ENCODE results near the gene SEC14L6.

SEC14L6 gene

DNA sequence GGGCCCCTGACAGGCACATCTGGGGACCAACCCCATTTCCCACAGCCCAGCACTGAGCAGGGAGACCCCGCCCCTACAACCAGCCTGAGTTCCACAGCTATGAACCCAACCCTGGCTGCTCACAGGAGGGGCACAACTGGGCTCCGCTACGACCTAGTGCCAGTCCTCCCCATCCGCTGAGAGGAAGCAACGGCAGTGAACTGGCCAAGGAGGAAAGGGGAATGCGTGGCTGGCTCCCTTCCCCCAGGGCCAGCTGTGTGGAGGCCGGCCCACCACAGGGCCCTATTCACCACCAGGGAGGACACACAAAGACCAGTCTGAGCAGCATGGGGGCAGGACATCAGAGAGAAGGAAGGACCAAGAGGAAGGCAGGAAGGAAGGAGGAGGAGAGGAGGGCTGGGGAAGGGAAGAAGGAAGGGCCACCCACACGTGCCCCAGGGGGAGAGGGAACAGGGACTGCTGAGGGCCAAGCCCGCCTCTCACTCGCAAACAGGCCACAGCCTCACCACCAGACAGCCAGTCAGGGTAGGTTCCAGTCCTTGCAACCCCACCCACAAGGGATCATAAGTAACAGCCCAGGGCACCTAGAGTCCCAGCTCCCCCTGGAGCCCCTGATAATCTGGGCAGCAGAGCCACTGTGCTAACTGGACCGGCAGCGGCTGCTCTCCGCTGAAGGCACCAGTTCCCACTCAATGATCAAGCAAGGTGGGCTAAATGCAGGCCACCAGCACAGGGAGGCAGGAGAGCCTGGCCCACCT, 36.4 kb upstream of the SEC14L6 start:
- TF ChIP-seq EZH2phosphoT487 (IDR thresholded peaks at IDR 0.05; ENCODE audit: borderline replicate concordance, low read length) = no peak
- TF ChIP-seq, protein P1, sequence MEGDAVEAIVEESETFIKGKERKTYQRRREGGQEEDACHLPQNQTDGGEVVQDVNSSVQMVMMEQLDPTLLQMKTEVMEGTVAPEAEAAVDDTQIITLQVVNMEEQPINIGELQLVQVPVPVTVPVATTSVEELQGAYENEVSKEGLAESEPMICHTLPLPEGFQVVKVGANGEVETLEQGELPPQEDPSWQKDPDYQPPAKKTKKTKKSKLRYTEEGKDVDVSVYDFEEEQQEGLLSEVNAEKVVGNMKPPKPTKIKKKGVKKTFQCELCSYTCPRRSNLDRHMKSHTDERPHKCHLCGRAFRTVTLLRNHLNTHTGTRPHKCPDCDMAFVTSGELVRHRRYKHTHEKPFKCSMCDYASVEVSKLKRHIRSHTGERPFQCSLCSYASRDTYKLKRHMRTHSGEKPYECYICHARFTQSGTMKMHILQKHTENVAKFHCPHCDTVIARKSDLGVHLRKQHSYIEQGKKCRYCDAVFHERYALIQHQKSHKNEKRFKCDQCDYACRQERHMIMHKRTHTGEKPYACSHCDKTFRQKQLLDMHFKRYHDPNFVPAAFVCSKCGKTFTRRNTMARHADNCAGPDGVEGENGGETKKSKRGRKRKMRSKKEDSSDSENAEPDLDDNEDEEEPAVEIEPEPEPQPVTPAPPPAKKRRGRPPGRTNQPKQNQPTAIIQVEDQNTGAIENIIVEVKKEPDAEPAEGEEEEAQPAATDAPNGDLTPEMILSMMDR (IDR thresholded peaks at IDR 0.05; ENCODE audit: low read depth, low read length, poor library complexity, severe bottlenecking) = no peak
- H3K27ac ChIP-seq (ENCODE audit: low read depth, low read length) = no peak overlapping the region

GRCh38 chr22:30582051-30582450, 35.5 kb upstream of the SEC14L6 start:
- H3F3A ChIP-seq (ENCODE audit: control insufficient read depth, insufficient read depth) = no peaks in the 10 kb centered on the region
- H3K36me3 ChIP-seq (ENCODE audit: control insufficient read depth, low read length) = peaks cover 97% of the 10 kb centered on the region
- no peaks in the 10 kb centered on the region for H3K4me1 ChIP-seq (ENCODE audit: control insufficient read depth, low read length)
- no peaks in the 10 kb centered on the region for H3K9me2 ChIP-seq (replicated peaks; ENCODE audit: control insufficient read depth, low read length)
- no peak overlapping the region for H3K4me3 ChIP-seq (ENCODE audit: low read length)
- H3K4me2 ChIP-seq (ENCODE audit: low read length) = no peak overlapping the region
- no peak for TF ChIP-seq EZH2phosphoT487 (IDR thresholded peaks at IDR 0.05; ENCODE audit: borderline replicate concordance, low read length)
- TF ChIP-seq, protein P1 (IDR thresholded peaks at IDR 0.05; ENCODE audit: low read depth, low read length, poor library complexity, severe bottlenecking) = no peak
- H4K20me1 ChIP-seq (ENCODE audit: control insufficient read depth, insufficient read depth, low read depth, low read length) = no peaks in the 10 kb centered on the region
- no peaks in the 10 kb centered on the region for H3K27me3 ChIP-seq (ENCODE audit: control insufficient read depth, low read length)
- H3K9me3 ChIP-seq (ENCODE audit: control insufficient read depth, insufficient read depth, low read length) = no peaks in the 10 kb centered on the region
- H3K27ac ChIP-seq (ENCODE audit: low read depth, low read length) = no peak overlapping the region
- peaks cover 2% of the 10 kb centered on the region; the same call in 1 of the 2 replicates for H3K79me2 ChIP-seq (ENCODE audit: control insufficient read depth, low read length)

More for the DNA sequence above, 36.4 kb upstream of the SEC14L6 start:
- H3F3A ChIP-seq (ENCODE audit: control insufficient read depth, insufficient read depth) = no peaks in the 10 kb centered on the region
- peaks cover 6% of the 10 kb centered on the region; the same call in 1 of the 2 replicates for H3K79me2 ChIP-seq (ENCODE audit: control insufficient read depth, low read length)
- no peaks in the 10 kb centered on the region for H3K27me3 ChIP-seq (ENCODE audit: control insufficient read depth, low read length)
- no peaks in the 10 kb centered on the region for H3K4me1 ChIP-seq (ENCODE audit: control insufficient read depth, low read length)
- H3K4me2 ChIP-seq (ENCODE audit: low read length) = no peak overlapping the region
- H3K36me3 ChIP-seq (ENCODE audit: control insufficient read depth, low read length) = peaks cover 97% of the 10 kb centered on the region
- H4K20me1 ChIP-seq (ENCODE audit: control insufficient read depth, insufficient read depth, low read depth, low read length) = no peaks in the 10 kb centered on the region
- H3K4me3 ChIP-seq (ENCODE audit: low read length) = no peak overlapping the region
- no peaks in the 10 kb centered on the region for H3K9me3 ChIP-seq (ENCODE audit: control insufficient read depth, insufficient read depth, low read length)
- no peaks in the 10 kb centered on the region for H3K9me2 ChIP-seq (replicated peaks; ENCODE audit: control insufficient read depth, low read length)

DNA sequence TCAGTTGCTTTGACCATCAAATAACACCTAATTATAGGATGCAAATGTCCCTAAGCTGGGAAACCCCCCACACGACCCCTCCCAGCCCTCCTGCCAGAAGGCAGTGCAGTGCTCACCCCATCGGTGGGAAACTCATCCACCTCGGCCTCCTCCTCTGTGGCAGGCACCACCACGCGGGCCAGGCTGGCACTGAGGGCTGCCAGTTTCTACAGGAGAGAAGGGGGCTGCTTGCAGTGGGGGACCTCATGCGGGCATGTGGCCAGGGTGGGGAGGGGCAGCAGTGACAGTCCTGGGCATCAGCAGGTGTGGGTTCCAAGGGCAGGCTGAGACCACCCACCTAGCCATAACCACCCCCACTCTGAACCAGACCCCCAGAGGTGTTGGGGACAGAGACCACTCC, 34.4 kb upstream of the SEC14L6 start:
- Histone ChIP-seq H4K20me1 (ENCODE audit: control insufficient read depth, insufficient read depth, low read depth, low read length) (no peaks in the 10 kb centered on the region), H3K4me2 (ENCODE audit: low read length) (no peak overlapping the region), H3K4me3 (ENCODE audit: low read length) (no peak overlapping the region), H3K27ac (ENCODE audit: low read depth, low read length) (no peak overlapping the region), H3K9me2 (replicated peaks; ENCODE audit: control insufficient read depth, low read length) (no peaks in the 10 kb centered on the region), H3K79me2 (ENCODE audit: control insufficient read depth, low read length) (no peaks in the 10 kb centered on the region; the same call in 1 of the 2 replicates), H3F3A (ENCODE audit: control insufficient read depth, insufficient read depth) (no peaks in the 10 kb centered on the region), H3K4me1 (ENCODE audit: control insufficient read depth, low read length) (no peaks in the 10 kb centered on the region), H3K27me3 (ENCODE audit: control insufficient read depth, low read length) (no peaks in the 10 kb centered on the region), H3K9me3 (ENCODE audit: control insufficient read depth, insufficient read depth, low read length) (no peaks in the 10 kb centered on the region), H3K36me3 (ENCODE audit: control insufficient read depth, low read length) (peaks cover 97% of the 10 kb centered on the region)
- TF ChIP-seq, protein P1 (IDR thresholded peaks at IDR 0.05; ENCODE audit: low read depth, low read length, poor library complexity, severe bottlenecking) = no peak
- no peak for TF ChIP-seq EZH2phosphoT487 (IDR thresholded peaks at IDR 0.05; ENCODE audit: borderline replicate concordance, low read length)

Measured in DOHH2 (cell line).